Germinal center (tissue), 1 donor: ENCODE data around the gene EVC.

Experiments used
- DNase-seq: peaks from one replicate; pipeline ENCODE4 v3.0.0; 2012; ENCODE audit warnings: mixed read lengths, low spot score

The EVC gene

GRCh38 chr4:5730993-5731990 lies 20.3 kb downstream of the EVC start:
- no peak for DNase-seq

GRCh38 chr4:5732158-5732557 lies 21.2 kb downstream of the EVC start:
- no peak for DNase-seq

GRCh38 chr4:5734853-5735252 lies 23.9 kb downstream of the EVC start:
- DNase-seq = no peak

- DNase-seq = no peak
These were observed 24.5 kb downstream of the EVC start for GRCh38 chr4:5735463-5735862.

GRCh38 chr4:5738061-5738460 lies 27.1 kb downstream of the EVC start:
- no peak for DNase-seq

GRCh38 chr4:5742388-5742787 lies 31.4 kb downstream of the EVC start:
- no peak for DNase-seq

- no peak for DNase-seq
These were observed 32.0 kb downstream of the EVC start for GRCh38 chr4:5742968-5743367.

- no peak for DNase-seq
These were observed 35.2 kb downstream of the EVC start for GRCh38 chr4:5746250-5746649.

- no peak for DNase-seq
These were observed 36.1 kb downstream of the EVC start for GRCh38 chr4:5746829-5747737.

GRCh38 chr4:5747738-5748375 lies 36.9 kb downstream of the EVC start:
- DNase-seq = no peak

- DNase-seq = no peak
These were observed 38.6 kb downstream of the EVC start for GRCh38 chr4:5749568-5749967.

GRCh38 chr4:5750052-5750945 lies 39.3 kb downstream of the EVC start:
- no peak for DNase-seq

GRCh38 chr4:5750946-5751665 lies 40.1 kb downstream of the EVC start:
- DNase-seq = no peak

- DNase-seq = no peak
These were observed 40.8 kb downstream of the EVC start for GRCh38 chr4:5751666-5752375.

GRCh38 chr4:5752376-5753184 lies 41.6 kb downstream of the EVC start:
- no peak for DNase-seq

GRCh38 chr4:5753366-5753765 lies 42.4 kb downstream of the EVC start:
- no peak for DNase-seq

- DNase-seq = no peak
These were observed 42.9 kb downstream of the EVC start for GRCh38 chr4:5753766-5754528.

GRCh38 chr4:5754529-5754881 lies 43.5 kb downstream of the EVC start:
- DNase-seq = no peak
